Breast epithelium (tissue), 3 donors: ENCODE measurements around the gene RNF166.

Experiments
- POLR2A ChIP-seq: fragments of 450-650 bp; IDR thresholded peaks from one replicate; pipeline ENCODE4 v1.6.1; 2016; ENCODE audit warnings: antibody characterized with exemption, mild to moderate bottlenecking, moderate library complexity
- TF ChIP-seq, protein P1 (sequence below), 3 donors: fragments of 450-650 bp; IDR thresholded peaks; one replicate each; pipeline ENCODE4 v1.5.1; 2016 to 2017; ENCODE audit warnings: antibody characterized with exemption in 3 of 3, mild to moderate bottlenecking in 3 of 3, moderate library complexity in 3 of 3

DNA sequence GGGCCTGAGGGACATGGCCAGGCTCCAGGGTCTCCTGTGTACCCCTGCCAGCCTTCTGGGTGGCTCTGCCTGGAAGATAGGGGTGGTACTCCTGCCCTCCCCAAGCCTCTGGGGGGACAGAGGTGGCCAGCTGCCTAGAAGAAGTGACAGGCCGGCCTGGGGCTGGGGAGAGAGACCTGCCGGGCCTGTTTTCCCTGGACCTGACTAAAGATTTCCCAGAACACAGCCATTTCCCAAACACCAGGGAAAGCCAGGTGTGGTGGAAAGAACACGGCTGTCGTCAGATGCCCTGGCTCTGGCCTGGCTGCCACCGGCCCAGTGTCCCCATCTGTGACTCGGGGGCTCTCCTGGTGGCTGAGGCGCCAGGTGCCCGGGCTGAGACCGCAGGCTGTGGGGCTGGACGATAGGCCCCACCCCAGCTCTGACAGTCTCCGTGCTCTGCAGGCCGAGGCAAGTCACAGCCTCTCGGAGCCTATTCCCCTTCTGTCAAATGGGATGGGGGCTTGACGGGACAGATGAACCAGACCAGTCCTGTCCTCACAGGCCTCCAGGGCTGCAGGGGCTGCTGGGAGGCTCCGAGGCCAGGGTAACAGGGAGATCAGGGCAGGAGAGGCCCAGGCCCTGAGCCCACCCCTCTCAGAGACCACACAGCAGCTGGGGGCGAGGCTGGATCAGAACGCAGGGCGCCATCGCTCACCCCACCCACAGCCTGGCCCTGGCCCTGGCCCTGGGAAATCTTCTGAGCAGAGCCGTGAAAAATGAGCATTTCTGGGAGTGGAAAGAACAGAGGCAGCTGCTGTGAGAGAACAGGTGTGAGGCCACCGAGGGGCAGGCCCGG lies 33.1 kb upstream of the RNF166 start:
- TF ChIP-seq, protein P1, sequence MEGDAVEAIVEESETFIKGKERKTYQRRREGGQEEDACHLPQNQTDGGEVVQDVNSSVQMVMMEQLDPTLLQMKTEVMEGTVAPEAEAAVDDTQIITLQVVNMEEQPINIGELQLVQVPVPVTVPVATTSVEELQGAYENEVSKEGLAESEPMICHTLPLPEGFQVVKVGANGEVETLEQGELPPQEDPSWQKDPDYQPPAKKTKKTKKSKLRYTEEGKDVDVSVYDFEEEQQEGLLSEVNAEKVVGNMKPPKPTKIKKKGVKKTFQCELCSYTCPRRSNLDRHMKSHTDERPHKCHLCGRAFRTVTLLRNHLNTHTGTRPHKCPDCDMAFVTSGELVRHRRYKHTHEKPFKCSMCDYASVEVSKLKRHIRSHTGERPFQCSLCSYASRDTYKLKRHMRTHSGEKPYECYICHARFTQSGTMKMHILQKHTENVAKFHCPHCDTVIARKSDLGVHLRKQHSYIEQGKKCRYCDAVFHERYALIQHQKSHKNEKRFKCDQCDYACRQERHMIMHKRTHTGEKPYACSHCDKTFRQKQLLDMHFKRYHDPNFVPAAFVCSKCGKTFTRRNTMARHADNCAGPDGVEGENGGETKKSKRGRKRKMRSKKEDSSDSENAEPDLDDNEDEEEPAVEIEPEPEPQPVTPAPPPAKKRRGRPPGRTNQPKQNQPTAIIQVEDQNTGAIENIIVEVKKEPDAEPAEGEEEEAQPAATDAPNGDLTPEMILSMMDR (IDR thresholded peaks at IDR 0.05): no peak
- TF ChIP-seq POLR2A: no peak
